ENCODE results near the gene RNU6-9.

DNA sequence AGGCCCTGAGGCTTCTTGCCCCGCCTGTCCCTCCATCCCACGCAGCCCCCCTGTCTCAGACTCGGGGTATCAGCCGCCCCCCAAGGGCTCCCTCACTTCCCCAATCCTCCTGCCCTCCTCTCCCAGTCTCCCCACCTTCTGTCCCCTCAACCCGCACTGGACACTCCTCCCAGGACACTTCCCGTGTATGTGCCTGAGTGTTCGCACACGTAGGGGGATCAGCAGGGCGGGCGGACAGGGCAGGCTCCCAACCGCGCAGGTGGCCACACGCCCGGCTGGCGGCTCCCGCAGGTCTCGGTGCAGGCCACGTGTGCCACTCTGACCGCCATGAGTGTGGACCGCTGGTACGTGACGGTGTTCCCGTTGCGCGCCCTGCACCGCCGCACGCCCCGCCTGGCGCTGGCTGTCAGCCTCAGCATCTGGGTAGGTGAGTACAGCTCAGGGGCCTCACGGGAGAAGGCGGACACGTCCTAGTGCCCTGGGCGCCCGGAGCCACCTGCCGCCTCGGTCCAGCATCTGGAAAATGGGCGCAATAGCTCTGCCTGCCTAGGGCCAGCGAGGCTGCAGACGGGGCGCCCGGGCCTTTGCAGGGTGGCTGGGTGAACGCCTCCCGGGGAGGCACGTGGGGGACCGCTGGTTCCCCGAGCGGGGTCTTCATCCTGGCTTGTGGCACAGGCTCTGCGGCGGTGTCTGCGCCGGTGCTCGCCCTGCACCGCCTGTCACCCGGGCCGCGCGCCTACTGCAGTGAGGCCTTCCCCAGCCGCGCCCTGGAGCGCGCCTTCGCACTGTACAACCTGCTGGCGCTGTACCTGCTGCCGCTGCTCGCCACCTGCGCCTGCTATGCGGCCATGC lies 26.1 kb downstream of the RNU6-9 start:
- TF ChIP-seq, protein P1, sequence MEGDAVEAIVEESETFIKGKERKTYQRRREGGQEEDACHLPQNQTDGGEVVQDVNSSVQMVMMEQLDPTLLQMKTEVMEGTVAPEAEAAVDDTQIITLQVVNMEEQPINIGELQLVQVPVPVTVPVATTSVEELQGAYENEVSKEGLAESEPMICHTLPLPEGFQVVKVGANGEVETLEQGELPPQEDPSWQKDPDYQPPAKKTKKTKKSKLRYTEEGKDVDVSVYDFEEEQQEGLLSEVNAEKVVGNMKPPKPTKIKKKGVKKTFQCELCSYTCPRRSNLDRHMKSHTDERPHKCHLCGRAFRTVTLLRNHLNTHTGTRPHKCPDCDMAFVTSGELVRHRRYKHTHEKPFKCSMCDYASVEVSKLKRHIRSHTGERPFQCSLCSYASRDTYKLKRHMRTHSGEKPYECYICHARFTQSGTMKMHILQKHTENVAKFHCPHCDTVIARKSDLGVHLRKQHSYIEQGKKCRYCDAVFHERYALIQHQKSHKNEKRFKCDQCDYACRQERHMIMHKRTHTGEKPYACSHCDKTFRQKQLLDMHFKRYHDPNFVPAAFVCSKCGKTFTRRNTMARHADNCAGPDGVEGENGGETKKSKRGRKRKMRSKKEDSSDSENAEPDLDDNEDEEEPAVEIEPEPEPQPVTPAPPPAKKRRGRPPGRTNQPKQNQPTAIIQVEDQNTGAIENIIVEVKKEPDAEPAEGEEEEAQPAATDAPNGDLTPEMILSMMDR (IDR thresholded peaks at IDR 0.05; ENCODE audit: insufficient read depth, low read depth, low read length) = no peak
- peak; percentile 84 for TF ChIP-seq EZH2 (IDR thresholded peaks at IDR 0.05; ENCODE audit: insufficient read depth, low read length)
